ENCODE measurements around the gene UST.
"Not testable (repeated sequence)": the region's sequence is repeated elsewhere in the genome, so short reads cannot be mapped to it uniquely, and the experiment has no call there.

UST gene

GRCh38 chr6:148904896-148905870 lies 158.4 kb downstream of the UST start:
- DNase-seq (ENCODE audit: low spot score), result no peak

DNA sequence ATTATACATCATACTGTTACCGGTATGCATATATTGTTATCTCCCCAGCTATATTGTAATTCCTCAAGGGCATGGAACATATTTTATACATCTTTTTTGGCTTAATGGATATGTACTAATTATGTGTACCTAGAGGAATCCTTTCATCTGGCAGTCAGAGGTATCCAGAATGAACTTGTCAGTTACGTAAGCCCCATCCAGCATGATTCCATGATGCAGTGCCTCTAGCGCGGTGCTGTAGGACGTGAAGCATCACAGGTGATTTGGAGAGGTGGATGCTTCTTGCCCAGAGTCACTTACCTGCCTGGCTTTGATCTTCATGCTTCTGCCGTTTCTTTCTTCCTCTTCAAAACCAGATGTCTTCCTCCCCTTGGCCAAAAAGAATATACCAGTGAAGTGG lies 159.1 kb downstream of the UST start:
- no peak for DNase-seq (ENCODE audit: low spot score)

GRCh38 chr6:148906386-148906785 lies 159.6 kb downstream of the UST start:
- no peak for DNase-seq (ENCODE audit: low spot score)

- DNase-seq (ENCODE audit: low spot score), result no peak
Observed at GRCh38 chr6:148907573-148907972, 160.7 kb downstream of the UST start.

DNA sequence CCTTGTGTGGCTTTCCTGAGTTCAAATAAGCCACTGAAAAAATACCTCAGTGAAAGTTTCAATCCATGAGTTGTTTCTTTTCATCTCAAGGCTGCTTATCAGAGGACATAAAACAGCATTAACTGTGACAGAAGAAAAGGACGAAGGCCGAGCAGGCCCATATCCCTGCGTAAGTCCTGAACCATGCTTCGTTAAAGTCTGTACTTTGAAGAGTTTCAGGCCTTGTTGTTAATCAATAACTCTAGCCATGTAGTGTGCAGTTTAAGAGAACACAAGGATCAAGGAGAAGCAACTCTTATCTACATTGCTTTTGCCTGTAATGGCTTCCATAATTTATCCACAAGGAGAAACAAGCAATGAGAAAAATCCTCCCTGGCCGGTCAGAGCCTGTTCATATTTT lies 165.4 kb downstream of the UST start:
- no peak for DNase-seq (ENCODE audit: low spot score)

GRCh38 chr6:148915810-148916209 lies 169.0 kb downstream of the UST start:
- DNase-seq (ENCODE audit: low spot score), result no peak

DNA sequence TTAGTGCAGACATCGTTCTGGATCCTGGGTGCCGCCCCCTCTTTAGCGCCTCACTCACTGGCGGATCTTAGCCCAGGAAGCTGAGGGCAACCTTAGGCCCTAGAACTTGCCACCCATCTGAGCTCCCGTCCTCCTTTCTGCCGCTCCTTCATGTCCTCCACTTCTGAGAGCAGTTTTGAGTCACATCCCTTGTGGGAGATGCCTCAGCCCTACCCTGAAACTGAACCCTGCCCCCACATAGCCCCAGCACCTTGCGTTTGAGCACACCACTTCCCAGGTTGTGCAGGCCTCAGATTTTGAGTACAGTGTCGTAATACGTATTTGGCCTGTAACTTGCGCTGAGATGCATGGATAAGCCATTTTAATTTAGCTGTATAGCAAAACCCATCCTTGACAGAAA lies 169.7 kb downstream of the UST start:
- DNase-seq (ENCODE audit: low spot score), result not testable (repeated sequence)

GRCh38 chr6:148924226-148925012 lies 177.6 kb downstream of the UST start:
- DNase-seq (ENCODE audit: low spot score), result no peak

DNA sequence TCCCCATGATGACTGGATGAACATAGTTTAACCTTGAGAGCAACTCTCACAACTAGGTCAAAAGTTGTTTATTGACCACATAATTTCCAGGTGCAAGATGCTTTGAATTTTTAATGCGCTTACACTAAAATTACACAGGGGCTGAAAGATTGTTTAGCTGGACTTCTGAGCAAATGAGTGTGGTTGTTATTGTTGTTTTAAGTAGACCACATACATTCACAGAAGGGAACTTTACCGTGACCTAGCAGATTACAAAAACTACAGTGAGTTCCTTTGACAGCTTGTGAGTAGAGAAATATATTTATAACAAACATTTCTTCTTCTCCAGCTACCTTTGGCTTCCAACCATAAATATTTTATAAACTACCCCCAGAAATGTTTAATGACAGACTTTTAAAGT lies 178.9 kb downstream of the UST start:
- no peak for DNase-seq (ENCODE audit: low spot score)

DNA sequence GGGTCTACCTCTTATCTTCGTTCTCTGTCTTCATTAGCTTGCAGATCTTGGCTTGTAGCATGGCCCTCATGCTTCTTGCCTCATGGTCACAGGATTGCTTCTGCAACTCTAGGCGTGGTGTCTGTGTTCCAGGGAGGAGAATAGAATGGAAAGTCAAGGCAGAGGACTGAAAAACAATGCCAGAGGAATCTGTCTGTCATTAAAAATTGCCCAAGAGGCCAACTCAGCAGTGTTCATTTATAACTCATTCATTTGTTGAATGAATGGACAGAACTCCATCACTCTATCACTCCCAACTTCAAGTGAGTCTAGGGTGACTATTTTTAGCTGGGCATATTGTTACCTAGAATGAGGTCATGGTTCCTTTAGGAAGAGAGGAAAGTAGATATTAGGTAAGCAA lies 179.6 kb downstream of the UST start:
- DNase-seq (ENCODE audit: low spot score), result no peak

DNA sequence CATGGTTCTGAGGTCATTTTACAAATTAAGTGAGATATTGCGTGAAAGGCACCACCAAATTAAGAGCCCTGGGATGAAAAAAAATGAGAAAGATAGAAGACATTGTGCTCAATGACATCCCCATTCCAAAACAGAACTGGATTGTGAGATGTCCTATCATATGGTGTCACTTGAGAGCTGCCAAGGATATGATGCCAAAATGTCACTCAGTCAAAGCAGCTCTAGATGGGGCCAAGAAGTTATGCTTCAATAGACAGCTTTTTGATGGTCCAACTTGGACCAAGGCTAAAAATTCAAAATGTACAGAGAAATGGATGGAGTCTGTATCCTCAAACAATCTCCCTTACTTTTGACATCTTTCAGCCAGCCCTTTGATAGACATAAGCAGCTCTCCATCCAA lies 180.8 kb downstream of the UST start:
- DNase-seq (ENCODE audit: low spot score), result no peak

- DNase-seq (ENCODE audit: low spot score), result no peak
Observed at GRCh38 chr6:148928811-148929210, 182.0 kb downstream of the UST start.

GRCh38 chr6:148932208-148932607 lies 185.4 kb downstream of the UST start:
- no peak for DNase-seq (ENCODE audit: low spot score)

DNA sequence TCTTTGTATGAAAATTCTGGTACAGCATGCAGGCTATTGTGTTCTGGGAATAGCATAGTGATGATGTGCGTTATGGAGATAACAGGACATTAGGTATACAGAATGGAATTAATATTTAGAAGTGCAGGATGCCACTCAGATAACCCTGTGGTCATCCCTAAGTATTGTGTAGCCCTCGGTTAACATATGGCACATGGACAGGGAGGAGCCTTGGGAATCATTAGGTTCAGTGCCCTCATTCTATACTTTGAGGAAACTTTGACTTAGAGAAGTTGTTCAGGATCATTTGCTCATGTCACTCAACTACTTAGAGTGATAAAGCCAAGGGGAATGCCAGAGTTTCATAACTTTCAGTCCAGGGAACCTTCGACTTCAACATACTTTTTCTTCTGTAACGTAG lies 185.9 kb downstream of the UST start:
- DNase-seq (ENCODE audit: low spot score), result no peak

DNA sequence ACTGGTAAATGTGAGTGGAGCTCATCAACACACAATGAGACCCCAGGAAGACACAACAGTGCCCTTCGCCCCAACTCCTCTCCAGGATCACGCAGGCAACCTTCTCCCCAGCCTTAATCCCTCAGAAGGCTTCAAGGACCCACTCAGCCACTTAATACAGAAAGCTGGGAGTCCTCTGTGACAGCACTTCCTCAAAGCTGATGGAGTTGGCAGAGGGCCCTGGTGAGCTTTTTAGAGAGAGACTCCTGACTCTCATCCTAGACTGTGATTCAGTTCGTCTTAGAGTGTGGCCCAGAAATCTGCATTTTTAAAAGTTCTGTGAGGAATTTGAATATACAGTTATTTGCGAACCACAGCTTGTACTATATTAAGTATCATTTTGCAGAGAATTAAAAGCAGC lies 187.7 kb downstream of the UST start:
- DNase-seq (ENCODE audit: low spot score), result no peak

GRCh38 chr6:148934961-148935360 lies 188.1 kb downstream of the UST start:
- no peak for DNase-seq (ENCODE audit: low spot score)

DNA sequence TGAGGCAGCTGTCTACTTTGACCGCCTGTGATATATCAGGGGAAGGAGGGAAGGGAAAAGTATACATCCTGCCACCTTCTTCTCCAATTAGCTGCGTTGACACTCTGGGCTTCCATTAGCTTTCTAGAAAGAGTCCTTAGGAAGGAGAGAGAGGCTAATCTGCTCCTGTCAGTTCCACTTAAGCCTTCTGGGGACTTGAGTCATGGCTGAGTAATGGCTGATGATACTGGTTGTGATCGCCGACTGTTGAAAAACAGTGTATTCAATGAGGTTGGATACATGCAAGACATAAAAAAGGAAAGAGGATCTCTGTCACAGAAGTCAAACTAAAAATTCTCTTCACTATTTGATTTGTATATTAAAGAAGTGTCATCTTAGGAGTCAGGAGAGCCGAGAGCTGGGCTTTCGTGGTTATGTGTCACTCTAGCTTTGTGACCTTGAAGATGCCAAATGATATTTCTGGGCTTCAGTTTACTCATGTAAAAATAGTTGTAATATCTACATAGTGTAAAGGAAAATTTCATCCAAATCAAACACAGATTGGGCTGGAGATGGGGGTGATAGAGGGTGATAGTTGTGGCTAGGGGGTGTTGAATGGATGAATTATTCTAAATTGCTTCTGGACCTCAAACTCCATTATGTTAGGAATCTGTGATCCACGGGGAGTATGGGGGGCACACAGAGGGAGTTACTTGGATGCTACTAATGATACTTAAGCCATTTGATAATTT lies 189.0 kb downstream of the UST start:
- no peak for DNase-seq (ENCODE audit: low spot score)

DNA sequence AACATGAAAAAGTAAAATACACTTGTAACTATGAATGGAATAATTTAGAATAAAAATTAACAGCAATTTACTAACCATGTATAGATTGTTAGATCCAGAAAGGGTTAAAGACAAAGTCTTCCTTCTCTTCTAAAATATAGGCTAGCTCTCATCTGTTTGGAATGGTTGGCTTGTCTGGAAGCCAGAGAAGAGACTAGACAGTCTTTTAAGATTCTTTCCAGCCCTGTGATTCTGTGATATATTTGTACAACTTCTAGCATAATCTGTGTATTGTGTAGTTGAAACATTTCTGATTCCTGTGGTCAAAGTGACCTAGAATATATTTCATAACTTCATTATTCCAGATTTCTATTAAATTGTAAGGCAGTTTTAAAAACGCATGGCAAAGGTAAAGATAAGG lies 196.6 kb downstream of the UST start:
- no peak for DNase-seq (ENCODE audit: low spot score)

- DNase-seq (ENCODE audit: low spot score), result no peak
Observed at GRCh38 chr6:148944608-148945007, 197.8 kb downstream of the UST start.

DNA sequence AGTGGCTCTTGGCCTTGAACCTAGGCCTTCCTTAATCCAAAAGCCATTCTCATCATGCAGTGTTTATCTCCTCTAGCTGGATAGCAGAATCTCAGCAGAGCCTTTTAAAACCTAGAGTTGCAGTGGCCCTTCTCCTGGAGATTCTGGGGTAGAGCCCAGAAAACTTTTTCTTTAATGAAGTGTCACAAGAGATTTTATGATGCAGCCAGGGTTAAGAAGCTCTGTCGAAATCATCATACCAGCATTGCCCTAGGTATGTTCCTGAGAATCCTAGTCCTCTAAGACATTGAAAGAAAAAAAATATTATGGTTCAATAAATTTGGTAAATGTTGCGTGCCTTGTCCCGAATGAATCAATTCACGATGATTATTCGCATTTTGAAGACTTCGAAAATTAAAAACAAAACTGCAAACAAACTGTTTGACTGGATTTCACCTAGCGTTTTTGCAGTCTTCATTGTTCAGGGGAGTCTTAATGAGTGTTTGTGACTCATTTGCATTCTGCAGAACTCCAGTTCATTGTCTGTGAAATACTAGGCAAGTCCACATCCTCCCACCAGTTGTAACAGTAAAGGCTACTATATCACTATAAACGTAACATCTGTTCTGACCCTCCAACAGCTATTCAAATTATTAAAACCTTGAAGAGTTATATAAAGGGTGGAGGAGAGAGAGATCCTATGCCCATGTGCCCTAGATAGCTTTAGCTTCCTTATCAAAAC lies 198.6 kb downstream of the UST start:
- no peak for DNase-seq (ENCODE audit: low spot score)

GRCh38 chr6:148947621-148948444 lies 201.0 kb downstream of the UST start:
- DNase-seq (ENCODE audit: low spot score), result peak; percentile 59

All from germinal center (tissue), 1 donor.